Immature natural killer cell (primary cell): Measurements from ENCODE around the gene MYH11. TPM values are rescaled to one million over a fixed set of nuclear protein-coding genes. Genes with fewer than 3 reads are reported as not detected.

Experiments used
- DNase-seq, 3 donors: peaks; one replicate each; pipeline ENCODE4 v3.0.0; 2022; ENCODE audit warnings: mixed read lengths in 1 of 3
- H3K27ac Mint-ChIP-seq, 6 donors: one replicate each; pipeline ENCODE4 v1.8.0; 2020; ENCODE audit warnings: mixed read lengths in 6 of 6, mild to moderate bottlenecking in 5 of 6, inconsistent platforms in 4 of 6, moderate library complexity in 3 of 6
- H3K27me3 Mint-ChIP-seq, 3 donors: one replicate each; pipeline ENCODE4 v1.8.0; 2020 to 2021; ENCODE audit warnings: low read depth in 3 of 3, mild to moderate bottlenecking in 3 of 3, mixed read lengths in 3 of 3, moderate library complexity in 3 of 3, inconsistent platforms in 1 of 3
- H3K36me3 Mint-ChIP-seq, 3 donors: one replicate each; pipeline ENCODE4 v1.8.0; 2020; ENCODE audit warnings: mixed read lengths in 3 of 3, inconsistent platforms in 2 of 3, mild to moderate bottlenecking in 2 of 3
- H3K4me1 Mint-ChIP-seq, 2 donors: one replicate each; pipeline ENCODE4 v1.8.0; 2020; ENCODE audit warnings: inconsistent platforms in 2 of 2, mild to moderate bottlenecking in 2 of 2, mixed read lengths in 2 of 2, moderate library complexity in 1 of 2
- H3K4me3 Mint-ChIP-seq, 5 donors: one replicate each; pipeline ENCODE4 v1.8.0; 2020; ENCODE audit warnings: mild to moderate bottlenecking in 5 of 5, mixed read lengths in 5 of 5, inconsistent platforms in 3 of 5, moderate library complexity in 3 of 5
- H3K9me3 Mint-ChIP-seq, 6 donors: one replicate each; pipeline ENCODE4 v1.8.0; 2020; ENCODE audit warnings: mild to moderate bottlenecking in 6 of 6, mixed read lengths in 6 of 6, inconsistent platforms in 4 of 6, moderate library complexity in 3 of 6
- polyA plus RNA-seq, 3 donors: library from polyadenylated mRNA; unstranded; fragments of 300-500 nt; fragmentation: Illumina TruSeq; gene quantifications; one replicate each; pipeline ENCODE4 v1.2.3, GENCODE V29; 2021

The MYH11 gene
- polyA plus RNA-seq, 3 donors from 2014 or later = 0.32 to 1.6 TPM; not detected in 1

DNA sequence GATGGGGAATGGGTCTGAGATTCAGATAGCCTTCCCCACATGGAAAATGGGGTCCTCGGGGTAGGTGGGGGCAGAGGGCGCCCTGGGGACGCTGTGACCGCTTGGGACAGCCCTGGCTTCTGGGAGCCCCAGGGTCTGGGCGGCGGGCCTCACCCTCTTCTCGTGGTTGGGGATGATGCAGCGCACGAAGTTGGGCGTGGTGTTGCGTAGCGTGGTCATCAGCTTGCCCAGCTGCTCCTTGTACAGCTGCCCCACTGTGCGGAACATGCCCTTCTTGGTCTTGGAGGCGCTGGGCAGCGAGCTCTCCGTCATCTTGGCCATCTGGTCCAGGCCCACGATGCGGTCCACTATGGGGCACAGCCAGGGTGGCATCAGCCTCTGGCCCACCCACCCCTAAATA lies 106.8 kb downstream of the MYH11 start:
- Mint-ChIP-seq H3K27me3 (peaks cover 0 to under 1% (median 0%) of the 10 kb centered on the region in 3 donors), H3K4me1 (no peaks in the 10 kb centered on the region), H3K9me3 (no peaks in the 10 kb centered on the region), H3K27ac (no peak overlapping the region), H3K36me3 (peaks cover 5 to 24% (median 10%) of the 10 kb centered on the region in 3 donors), H3K4me3 (no peak overlapping the region)
- DNase-seq = no peak

DNA sequence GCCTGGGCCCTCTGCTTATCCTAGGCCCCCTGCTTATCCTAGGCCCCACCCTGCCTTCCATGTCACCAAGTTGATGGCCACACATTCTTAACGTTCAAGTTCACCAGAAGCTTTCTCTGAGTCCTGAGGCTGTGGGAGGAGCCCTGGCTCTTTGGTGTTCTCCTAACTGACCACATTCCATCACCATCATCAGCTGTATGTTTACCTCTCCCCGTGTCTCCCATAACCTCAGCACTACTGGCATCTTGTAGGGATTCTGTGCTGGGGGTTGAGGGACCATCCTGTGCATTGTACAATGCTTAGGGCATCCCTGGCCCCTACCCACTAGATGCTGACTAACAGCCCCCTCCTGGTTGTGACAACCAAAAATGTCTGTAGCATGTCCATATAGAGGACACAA lies 107.5 kb downstream of the MYH11 start:
- Mint-ChIP-seq H3K4me3 (no peak overlapping the region), H3K36me3 (peaks cover 5 to 24% (median 10%) of the 10 kb centered on the region in 3 donors), H3K27ac (no peak overlapping the region), H3K9me3 (no peaks in the 10 kb centered on the region), H3K27me3 (no peaks in the 10 kb centered on the region), H3K4me1 (no peaks in the 10 kb centered on the region)
- DNase-seq = no peak

DNA sequence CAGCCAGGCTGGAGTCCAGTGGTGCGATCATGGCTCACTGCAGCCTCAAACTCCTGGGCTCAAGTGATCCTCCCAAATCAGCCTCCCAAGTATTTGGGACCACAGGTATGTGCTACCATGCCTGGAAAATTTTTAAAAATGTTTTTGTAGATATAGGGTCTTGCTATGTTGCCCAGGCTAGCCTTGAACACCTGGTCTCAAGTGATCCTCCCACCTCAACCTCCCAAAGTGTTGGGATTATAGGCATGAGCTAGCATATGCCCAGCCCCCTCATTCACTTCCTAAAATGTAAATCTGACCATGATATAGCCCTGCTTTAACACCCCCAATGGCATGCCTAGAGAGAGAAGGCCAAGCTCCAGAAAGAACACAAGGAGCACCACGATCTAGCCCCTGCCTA lies 108.2 kb downstream of the MYH11 start:
- Mint-ChIP-seq H3K27me3 (no peaks in the 10 kb centered on the region), H3K36me3 (peaks cover 5 to 25% (median 10%) of the 10 kb centered on the region in 3 donors), H3K4me1 (no peaks in the 10 kb centered on the region), H3K9me3 (no peaks in the 10 kb centered on the region), H3K27ac (peak overlapping the region in 1 of 6 donors; percentile 45), H3K4me3 (no peak overlapping the region)
- DNase-seq = no peak

DNA sequence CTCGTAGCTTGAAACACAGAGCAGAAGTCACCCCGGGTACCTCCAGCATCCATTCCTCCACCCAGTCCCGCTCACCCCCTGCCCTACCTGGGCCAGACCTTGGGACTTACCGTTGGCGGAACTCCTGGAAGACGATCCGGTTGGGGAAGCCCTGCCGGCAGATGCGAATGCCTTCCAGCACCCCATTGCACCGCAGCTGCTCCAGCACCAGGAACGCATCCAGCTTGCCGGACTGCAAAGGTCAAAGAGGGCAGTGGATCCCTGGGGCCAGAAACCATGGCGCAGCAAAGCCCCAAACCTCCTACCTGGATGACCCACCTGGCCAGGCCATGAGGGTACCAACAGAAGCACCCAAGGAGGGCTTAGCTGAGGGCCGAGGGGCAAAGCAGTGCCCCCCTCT lies 108.9 kb downstream of the MYH11 start:
- peaks cover 5 to 27% (median 10%) of the 10 kb centered on the region in 3 donors for H3K36me3 Mint-ChIP-seq
- DNase-seq = no peak
- H3K4me3 Mint-ChIP-seq = no peak overlapping the region
- no peaks in the 10 kb centered on the region for H3K4me1 Mint-ChIP-seq
- no peaks in the 10 kb centered on the region for H3K9me3 Mint-ChIP-seq
- no peaks in the 10 kb centered on the region for H3K27me3 Mint-ChIP-seq
- no peak overlapping the region for H3K27ac Mint-ChIP-seq

DNA sequence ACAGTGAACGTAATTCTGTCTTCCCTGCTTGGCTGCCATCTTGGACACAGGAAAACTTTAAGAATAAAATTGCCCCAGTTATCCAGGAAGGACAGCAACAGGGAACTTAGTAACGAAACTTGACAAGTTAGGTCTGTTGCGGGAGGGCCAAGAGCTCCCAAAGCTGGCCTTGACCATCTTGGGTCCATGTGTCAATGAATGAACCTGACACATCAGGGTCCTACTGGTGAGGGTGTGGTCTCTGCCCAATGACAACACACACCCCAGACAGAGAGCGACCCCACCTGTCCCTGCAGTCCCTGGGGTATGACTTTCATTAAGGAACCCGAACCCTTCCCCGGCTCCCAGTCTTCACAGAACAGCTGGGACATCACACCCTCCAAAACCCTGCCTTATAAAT lies 110.5 kb downstream of the MYH11 start:
- Mint-ChIP-seq H3K36me3 (peaks cover 13 to 36% (median 20%) of the 10 kb centered on the region in 3 donors), H3K4me1 (no peaks in the 10 kb centered on the region), H3K4me3 (no peak overlapping the region), H3K9me3 (no peaks in the 10 kb centered on the region), H3K27ac (no peak overlapping the region), H3K27me3 (no peaks in the 10 kb centered on the region)
- no peak for DNase-seq

DNA sequence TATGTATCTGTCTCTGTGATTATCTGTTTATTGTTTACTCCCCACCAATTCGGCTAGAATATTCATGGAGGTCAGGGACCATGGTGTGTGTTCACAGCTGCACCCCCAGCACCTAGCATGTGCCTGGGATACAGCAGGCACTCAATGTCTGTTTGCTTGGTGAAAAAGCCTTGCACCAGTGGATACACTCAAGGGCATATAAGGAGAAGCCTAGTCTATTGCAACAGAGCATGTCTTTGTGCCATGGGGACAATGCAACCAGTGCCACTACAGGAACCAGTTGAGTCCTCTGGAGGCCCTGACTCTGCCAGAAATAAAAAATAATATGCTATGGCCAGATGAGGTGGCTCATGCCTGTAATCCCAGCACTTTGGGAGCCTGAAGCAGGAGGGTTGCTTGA lies 113.2 kb downstream of the MYH11 start:
- Mint-ChIP-seq H3K9me3 (no peaks in the 10 kb centered on the region), H3K27ac (no peak overlapping the region), H3K36me3 (peaks cover 25 to 35% (median 28%) of the 10 kb centered on the region in 3 donors), H3K27me3 (peaks cover 0 to 2% (median 0%) of the 10 kb centered on the region in 3 donors), H3K4me3 (no peak overlapping the region), H3K4me1 (no peaks in the 10 kb centered on the region)
- no peak for DNase-seq

DNA sequence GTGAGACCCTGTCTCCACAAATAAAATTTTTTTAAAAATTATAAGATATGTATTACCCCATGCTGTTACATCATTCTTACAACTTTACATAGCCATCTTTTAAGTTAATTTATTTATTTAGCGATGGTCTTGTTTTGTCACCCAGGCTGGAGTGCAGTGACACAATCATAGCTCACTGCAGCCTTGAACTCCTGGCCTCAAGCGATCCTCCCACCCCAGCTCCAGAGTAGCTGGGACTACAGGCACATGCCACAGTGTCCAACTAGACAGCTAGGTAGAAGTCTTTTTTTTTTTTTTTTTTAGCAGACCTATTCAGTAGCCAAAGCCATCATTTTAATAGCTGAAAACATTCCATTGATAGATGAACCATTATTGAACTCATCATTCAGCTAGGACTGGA lies 114.1 kb downstream of the MYH11 start:
- no peaks in the 10 kb centered on the region for H3K9me3 Mint-ChIP-seq
- peaks cover 0 to 2% (median 0%) of the 10 kb centered on the region in 3 donors for H3K27me3 Mint-ChIP-seq
- H3K36me3 Mint-ChIP-seq = peaks cover 25 to 30% (median 28%) of the 10 kb centered on the region in 3 donors

DNA sequence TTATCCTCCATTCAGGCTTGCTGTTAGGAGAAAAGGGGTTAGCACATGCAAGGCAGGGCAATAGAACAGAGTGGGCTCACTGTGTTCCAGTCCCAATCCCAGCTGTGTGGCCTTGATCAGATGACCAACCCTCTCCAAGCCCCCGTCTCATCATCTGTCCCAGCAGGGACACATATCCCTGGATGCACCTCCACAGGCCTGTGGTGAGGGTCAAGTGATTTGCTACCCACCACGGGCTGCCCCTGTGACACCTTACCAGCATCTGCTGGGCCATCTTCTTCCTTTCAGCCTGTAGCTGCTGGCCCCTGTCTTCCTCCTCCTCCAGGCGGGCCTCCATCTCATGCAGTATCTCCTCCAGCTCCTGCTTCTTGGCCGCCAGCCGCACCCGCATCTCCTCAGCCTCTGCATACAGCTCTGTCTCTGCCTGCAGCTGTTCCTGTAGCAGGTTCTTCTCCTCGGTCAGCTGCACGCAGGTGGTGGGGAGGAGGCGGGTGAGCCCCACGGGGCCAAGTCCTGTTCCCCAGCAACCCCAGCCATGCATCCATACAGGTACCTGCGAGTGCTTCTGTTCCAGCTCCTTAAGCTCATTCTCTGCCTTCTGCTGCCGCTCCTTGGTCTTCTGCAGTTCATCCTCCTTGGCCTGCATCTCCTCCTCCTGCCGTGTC lies 115.5 kb downstream of the MYH11 start:
- Mint-ChIP-seq H3K9me3 (peaks cover 0 to 2% (median 0%) of the 10 kb centered on the region in 6 donors), H3K27me3 (peaks cover 0 to 3% (median 2%) of the 10 kb centered on the region in 3 donors), H3K36me3 (peaks cover 20 to 34% (median 32%) of the 10 kb centered on the region in 3 donors), H3K4me1 (no peaks in the 10 kb centered on the region), H3K4me3 (no peak overlapping the region), H3K27ac (peak overlapping the region in 1 of 6 donors; percentile 40)
- DNase-seq = no peak

More for the DNA sequence above, 114.1 kb downstream of the MYH11 start:
- H3K27ac Mint-ChIP-seq = no peak overlapping the region
- DNase-seq = no peak
- H3K4me3 Mint-ChIP-seq = no peak overlapping the region
- H3K4me1 Mint-ChIP-seq = no peaks in the 10 kb centered on the region

DNA sequence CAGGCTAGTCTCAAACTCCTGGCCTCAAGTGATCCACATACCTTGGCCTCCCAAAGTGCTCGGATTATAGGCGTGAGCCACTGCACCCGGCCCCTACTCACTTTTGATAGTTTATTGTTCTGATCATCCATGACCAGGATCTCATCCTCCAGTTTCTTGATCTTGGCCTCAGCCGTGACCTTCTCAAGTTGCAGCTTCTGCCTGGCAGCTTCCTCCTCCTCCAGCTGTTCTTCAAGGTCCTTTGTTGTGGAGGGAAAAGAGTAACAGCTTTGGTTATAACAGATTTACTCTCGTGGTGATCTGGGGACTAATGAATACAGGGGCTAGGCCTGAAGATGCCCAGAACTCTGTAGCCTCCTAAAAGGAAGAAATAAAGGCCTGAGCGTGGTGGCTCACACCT lies 116.9 kb downstream of the MYH11 start:
- peaks cover 0 to 5% (median 2%) of the 10 kb centered on the region in 3 donors for H3K27me3 Mint-ChIP-seq
- DNase-seq = no peak
- H3K36me3 Mint-ChIP-seq = peaks cover 20 to 40% (median 39%) of the 10 kb centered on the region in 3 donors
- H3K9me3 Mint-ChIP-seq = peaks cover 0 to 2% (median 0%) of the 10 kb centered on the region in 6 donors
- H3K27ac Mint-ChIP-seq = no peak overlapping the region
- H3K4me3 Mint-ChIP-seq = no peak overlapping the region
- H3K4me1 Mint-ChIP-seq = no peaks in the 10 kb centered on the region

DNA sequence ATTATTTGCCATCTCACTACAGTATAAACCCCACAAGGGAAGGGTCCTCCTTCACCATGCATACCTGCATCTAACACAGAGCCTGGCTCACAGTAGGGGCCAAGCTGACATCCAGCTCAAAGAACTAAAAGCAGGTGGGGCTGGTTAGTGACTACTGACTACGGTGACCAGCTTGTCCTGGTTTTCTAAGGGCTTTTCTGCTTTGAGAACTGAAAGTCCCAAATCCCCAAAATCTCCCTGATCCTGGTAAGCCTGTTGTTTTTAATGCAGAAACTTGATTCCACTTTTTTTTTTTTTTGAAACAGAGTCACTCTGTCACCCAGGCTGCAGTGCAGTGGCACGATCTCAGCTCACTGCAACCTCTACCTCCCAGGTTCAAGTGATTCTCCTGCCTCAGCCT lies 117.4 kb downstream of the MYH11 start:
- Mint-ChIP-seq H3K4me1 (no peaks in the 10 kb centered on the region), H3K27me3 (peaks cover 0 to 5% (median 2%) of the 10 kb centered on the region in 3 donors), H3K36me3 (peaks cover 23 to 43% (median 42%) of the 10 kb centered on the region in 3 donors), H3K27ac (no peak overlapping the region), H3K9me3 (peaks cover 0 to 2% (median 0%) of the 10 kb centered on the region in 6 donors), H3K4me3 (no peak overlapping the region)
- DNase-seq = no peak

DNA sequence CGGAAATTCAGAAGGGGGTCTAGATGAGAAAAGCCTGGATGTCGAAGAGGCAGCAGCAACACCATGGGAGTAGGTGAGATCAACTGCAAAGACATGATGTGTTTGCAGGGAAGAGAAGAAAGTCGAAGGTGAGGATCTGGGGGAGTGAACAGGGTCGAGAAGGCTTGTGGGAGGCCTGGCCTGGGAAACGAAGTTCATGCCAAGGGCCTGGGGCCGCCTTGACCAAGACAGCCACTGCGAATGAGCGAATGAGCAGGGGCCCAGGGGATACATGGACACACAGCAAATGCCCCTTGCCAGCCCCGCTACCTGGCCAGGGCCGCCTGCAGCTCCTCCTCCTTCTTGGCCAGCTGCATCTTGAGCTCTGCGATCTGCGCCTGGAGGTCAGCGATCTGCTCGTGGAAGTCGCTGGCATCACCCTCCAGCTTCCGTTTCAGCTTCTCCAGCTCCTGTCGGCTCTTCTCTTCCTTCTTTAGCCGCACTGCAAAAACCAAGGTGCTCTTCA lies 119.6 kb downstream of the MYH11 start:
- Mint-ChIP-seq H3K9me3 (peaks cover 0 to 2% (median 0%) of the 10 kb centered on the region in 6 donors), H3K4me1 (no peaks in the 10 kb centered on the region), H3K27me3 (peaks cover 0 to 6% (median 2%) of the 10 kb centered on the region in 3 donors), H3K27ac (no peak overlapping the region), H3K36me3 (peaks cover 24 to 47% (median 39%) of the 10 kb centered on the region in 3 donors), H3K4me3 (no peak overlapping the region)
- DNase-seq = no peak

DNA sequence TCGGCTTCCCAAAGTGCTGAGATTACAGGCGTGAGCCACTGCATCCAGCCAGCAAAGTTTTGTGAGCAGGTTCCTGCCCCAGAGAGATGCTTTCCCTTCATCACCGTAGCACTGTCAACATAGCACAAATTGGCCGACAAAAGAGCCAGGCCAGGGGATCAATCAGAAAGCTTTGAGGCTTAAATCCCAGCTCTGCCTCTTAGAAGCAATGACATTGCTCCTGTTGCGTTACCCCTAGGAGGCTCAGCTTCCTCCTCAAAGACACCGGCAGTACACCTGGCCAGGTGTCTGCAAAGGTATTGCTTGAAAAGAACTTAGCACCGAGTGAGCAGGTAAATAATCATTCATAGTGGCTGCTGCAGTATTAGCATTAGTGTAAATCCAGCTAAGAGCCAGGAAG lies 120.3 kb downstream of the MYH11 start:
- H3K27ac Mint-ChIP-seq = no peak overlapping the region
- no peak overlapping the region for H3K4me3 Mint-ChIP-seq
- peaks cover 0 to 2% (median 0%) of the 10 kb centered on the region in 6 donors for H3K9me3 Mint-ChIP-seq
- no peak for DNase-seq
- H3K27me3 Mint-ChIP-seq = peaks cover 0 to 6% (median 2%) of the 10 kb centered on the region in 3 donors
- no peaks in the 10 kb centered on the region for H3K4me1 Mint-ChIP-seq
- H3K36me3 Mint-ChIP-seq = peaks cover 18 to 41% (median 32%) of the 10 kb centered on the region in 3 donors

DNA sequence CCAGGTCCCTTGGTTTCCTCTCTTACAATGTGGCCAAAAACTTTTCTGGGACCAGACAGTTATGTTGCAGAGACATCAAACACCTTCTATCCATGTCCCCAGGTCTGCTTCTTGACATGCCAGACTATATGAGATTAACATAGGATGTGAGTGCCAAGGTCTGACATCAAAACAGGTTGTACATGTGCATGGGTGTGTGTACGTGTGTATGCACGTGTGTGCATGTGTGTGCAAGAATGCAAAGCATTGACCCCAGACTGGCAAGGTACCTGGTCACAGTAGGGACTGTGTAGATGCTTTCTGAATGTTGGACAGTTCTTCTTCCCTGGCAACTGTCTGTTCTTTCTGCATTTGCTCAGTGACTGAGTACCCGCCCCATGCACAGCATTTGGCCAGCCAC lies 121.2 kb downstream of the MYH11 start:
- Mint-ChIP-seq H3K4me3 (no peak overlapping the region), H3K4me1 (no peaks in the 10 kb centered on the region), H3K27me3 (peaks cover 0 to 6% (median 2%) of the 10 kb centered on the region in 3 donors), H3K9me3 (peaks cover 0 to 2% (median 0%) of the 10 kb centered on the region in 6 donors), H3K36me3 (peaks cover 9 to 31% (median 23%) of the 10 kb centered on the region in 3 donors), H3K27ac (peak overlapping the region in 1 of 6 donors; percentile 15)
- DNase-seq = no peak

DNA sequence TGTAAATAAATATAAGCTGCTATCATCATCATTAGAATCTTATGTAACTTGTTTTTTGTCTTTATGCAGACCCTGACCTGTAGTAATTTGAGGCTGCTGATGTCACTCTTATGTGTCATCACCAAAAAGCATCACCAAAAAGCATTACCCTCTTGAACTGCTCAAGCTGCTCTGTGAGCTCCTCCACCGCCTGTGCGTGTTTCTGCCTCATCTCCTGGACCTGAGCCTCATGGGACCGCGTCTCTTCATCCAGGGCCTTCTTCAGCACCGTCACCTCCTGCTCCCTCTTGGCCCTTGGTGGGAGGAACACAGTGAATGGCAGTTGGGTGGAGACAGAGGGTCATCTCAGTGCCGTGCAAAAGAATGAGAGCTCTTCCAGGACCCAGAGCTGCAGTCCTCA lies 124.4 kb downstream of the MYH11 start:
- no peaks in the 10 kb centered on the region for H3K4me1 Mint-ChIP-seq
- H3K27ac Mint-ChIP-seq = peak overlapping the region in 1 of 6 donors; percentile 73

More for the DNA sequence above, 124.4 kb downstream of the MYH11 start:
- peaks cover 4 to 24% (median 20%) of the 10 kb centered on the region in 3 donors for H3K36me3 Mint-ChIP-seq
- H3K27me3 Mint-ChIP-seq = peaks cover 0 to 6% (median 0%) of the 10 kb centered on the region in 3 donors
- no peak overlapping the region for H3K4me3 Mint-ChIP-seq
- H3K9me3 Mint-ChIP-seq = peaks cover 0 to 2% (median 0%) of the 10 kb centered on the region in 6 donors
- no peak for DNase-seq
